Neuronal stem cell (in vitro differentiated cells): ENCODE results near the gene FAM171A2.
"Not testable (repeated sequence)": the region's sequence is repeated elsewhere in the genome, so short reads cannot be mapped to it uniquely, and the experiment has no call there.

Source experiments
- DNase-seq: peaks from one replicate; pipeline ENCODE4 v3.0.0-alpha.2; 2013; ENCODE audit warnings: low spot score
- H2AFZ ChIP-seq: one replicate; pipeline ENCODE4 v1.6.1; 2013; ENCODE audit warnings: mild to moderate bottlenecking, low read length, inconsistent platforms
- H2AK5ac ChIP-seq: 2 replicates; pipeline ENCODE4 v1.6.1; 2013; ENCODE audit warnings: low read depth, mild to moderate bottlenecking, inconsistent platforms, low read length, moderate library complexity, mixed read lengths
- H2BK120ac ChIP-seq: 2 replicates; pipeline ENCODE4 v1.6.1; 2013; ENCODE audit warnings: low read depth, mild to moderate bottlenecking, inconsistent platforms, low read length, moderate library complexity, mixed read lengths
- H2BK12ac ChIP-seq: one replicate; pipeline ENCODE4 v1.6.1; 2013; ENCODE audit warnings: low read length, inconsistent platforms
- H2BK15ac ChIP-seq: 2 replicates; pipeline ENCODE4 v1.6.1; 2013; ENCODE audit warnings: mild to moderate bottlenecking, low read length, inconsistent platforms, mixed read lengths
- H2BK5ac ChIP-seq: one replicate; pipeline ENCODE4 v1.6.1; 2013; ENCODE audit warnings: inconsistent platforms, mild to moderate bottlenecking, low read length, moderate library complexity
- H3K14ac ChIP-seq: one replicate; pipeline ENCODE4 v1.6.1; 2013; ENCODE audit warnings: low read length, inconsistent platforms
- H3K18ac ChIP-seq: 2 replicates; pipeline ENCODE4 v1.6.1; 2013; ENCODE audit warnings: low read length, inconsistent platforms
- H3K23ac ChIP-seq: 2 replicates; pipeline ENCODE4 v1.6.1; 2013; ENCODE audit warnings: low read depth, mild to moderate bottlenecking, mixed read lengths, low read length, inconsistent platforms; ENCODE audit not compliant: poor library complexity
- H3K27ac ChIP-seq: replicated peaks from 3 replicates; pipeline ENCODE4 v1.5.1; 2013; ENCODE audit warnings: low read length, inconsistent platforms
- H3K27me3 ChIP-seq, 3 experiments: 2 replicates each; pipeline ENCODE4 v1.6.1; 2013; ENCODE audit warnings: low read length in 3 of 3, mild to moderate bottlenecking in 2 of 3, inconsistent platforms in 1 of 3, low read depth in 1 of 3, mixed read lengths in 1 of 3, moderate library complexity in 1 of 3; ENCODE audit not compliant: control insufficient read depth in 3 of 3, insufficient read depth in 3 of 3
- H3K36me3 ChIP-seq, 2 donors: replicated peaks in 1 of 2; 2 replicates each; pipeline ENCODE4 v1.6.1; 2013; ENCODE audit warnings: low read length in 2 of 2; ENCODE audit not compliant: control insufficient read depth in 2 of 2, insufficient read depth in 2 of 2
- H3K4ac ChIP-seq: 2 replicates; pipeline ENCODE4 v1.6.1; 2013; ENCODE audit warnings: inconsistent platforms, mild to moderate bottlenecking, low read length, moderate library complexity
- H3K4me1 ChIP-seq, 2 donors: 1 replicate in 1 of 2; 2 replicates in 1 of 2; pipeline ENCODE4 v1.6.1; 2013; ENCODE audit warnings: low read length in 2 of 2, low read depth in 1 of 2; ENCODE audit not compliant: control insufficient read depth in 2 of 2, insufficient read depth in 1 of 2
- H3K4me2 ChIP-seq: one replicate; pipeline ENCODE4 v1.6.1; 2013; ENCODE audit warnings: mild to moderate bottlenecking, low read length, inconsistent platforms; ENCODE audit not compliant: insufficient read depth, poor library complexity, severe bottlenecking
- H3K4me3 ChIP-seq, 2 donors: 2 replicates each; pipeline ENCODE4 v1.5.1; 2013; ENCODE audit warnings: low read length in 2 of 2, mild to moderate bottlenecking in 2 of 2, inconsistent platforms in 1 of 2, moderate library complexity in 1 of 2
- H3K79me1 ChIP-seq: one replicate; pipeline ENCODE4 v1.6.1; 2013; ENCODE audit warnings: low read depth, mild to moderate bottlenecking, inconsistent platforms, low read length, moderate library complexity
- H3K9ac ChIP-seq: one replicate; pipeline ENCODE4 v1.6.1; 2013; ENCODE audit warnings: mild to moderate bottlenecking, low read depth, low read length, inconsistent platforms; ENCODE audit not compliant: poor library complexity
- H3K9me3 ChIP-seq, 2 donors: replicated peaks in 1 of 2; 2 replicates each; pipeline versions ENCODE3 to v1.6.1; 2013; ENCODE audit warnings: low read length in 2 of 2, mild to moderate bottlenecking in 2 of 2, inconsistent platforms in 1 of 2, low read depth in 1 of 2, mixed read lengths in 1 of 2, moderate library complexity in 1 of 2; ENCODE audit not compliant: control insufficient read depth in 2 of 2, insufficient read depth in 1 of 2
- H4K8ac ChIP-seq: one replicate; pipeline ENCODE4 v1.6.1; 2013; ENCODE audit warnings: low read depth, mild to moderate bottlenecking, inconsistent platforms, low read length, moderate library complexity
- H4K91ac ChIP-seq: one replicate; pipeline ENCODE4 v1.6.1; 2013; ENCODE audit warnings: low read length, low read depth, mild to moderate bottlenecking, inconsistent platforms; ENCODE audit not compliant: poor library complexity
- WGBS, 2 donors: extraction: QIAGEN DNeasy Blood & Tissue Kit; methylation state at CpG; one replicate each; pipeline ENCODE4 v1.1.7; 2013; ENCODE audit warnings: missing lambda C conversion rate in 2 of 2, mixed read lengths in 1 of 2; ENCODE audit not compliant: insufficient read length in 2 of 2, insufficient replicate concordance in 1 of 2; ENCODE audit errors: extremely low coverage in 2 of 2; 5-methylcytosine and 5-hydroxymethylcytosine counted together

FAM171A2 gene

DNA sequence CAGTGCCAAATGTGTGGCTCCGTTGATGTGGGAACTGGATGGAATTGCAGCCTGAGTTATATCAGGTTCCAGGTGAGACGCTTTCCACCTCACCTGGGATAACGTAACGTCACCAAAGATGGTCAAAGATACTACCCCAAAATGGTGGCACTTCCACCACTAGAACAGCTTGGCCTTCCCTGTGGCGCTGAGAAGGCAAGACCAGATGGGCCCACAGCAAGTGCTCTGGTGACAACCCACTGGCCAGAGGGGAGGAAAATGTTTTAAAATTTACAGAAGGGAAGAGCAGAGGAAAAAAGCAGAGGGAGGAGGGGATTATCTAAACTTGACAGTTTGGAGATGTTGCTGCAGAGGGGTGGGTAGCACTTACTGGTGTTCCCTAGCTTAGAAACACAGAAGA, 33.3 kb upstream of the FAM171A2 start:
- H2BK5ac ChIP-seq = no peak overlapping the region
- H3K4ac ChIP-seq = no peak overlapping the region
- DNase-seq = no peak
- H4K8ac ChIP-seq = no peak overlapping the region
- no peak overlapping the region for H2BK15ac ChIP-seq
- no peak overlapping the region for H3K27ac ChIP-seq
- no peak overlapping the region for H2BK12ac ChIP-seq
- H3K79me1 ChIP-seq = peaks cover 4% of the 10 kb centered on the region
- H2AK5ac ChIP-seq = no peak overlapping the region
- peaks cover 43 to 72% of the 10 kb centered on the region in 2 donors for H3K36me3 ChIP-seq
- H3K18ac ChIP-seq = no peak overlapping the region
- H2BK120ac ChIP-seq = no peak overlapping the region
- H3K9ac ChIP-seq = no peak overlapping the region
- H3K9me3 ChIP-seq = no peaks in the 10 kb centered on the region
- H3K4me3 ChIP-seq = no peak overlapping the region
- H3K14ac ChIP-seq = no peak overlapping the region
- no CpG with 5 or more reads among the region's 5 CpGs for WGBS, 2 donors
- H4K91ac ChIP-seq = no peak overlapping the region
- H3K4me2 ChIP-seq = no peak overlapping the region
- no peaks in the 10 kb centered on the region for H3K27me3 ChIP-seq
- no peaks in the 10 kb centered on the region for H3K4me1 ChIP-seq
- no peak overlapping the region for H2AFZ ChIP-seq
- no peak overlapping the region for H3K23ac ChIP-seq

DNA sequence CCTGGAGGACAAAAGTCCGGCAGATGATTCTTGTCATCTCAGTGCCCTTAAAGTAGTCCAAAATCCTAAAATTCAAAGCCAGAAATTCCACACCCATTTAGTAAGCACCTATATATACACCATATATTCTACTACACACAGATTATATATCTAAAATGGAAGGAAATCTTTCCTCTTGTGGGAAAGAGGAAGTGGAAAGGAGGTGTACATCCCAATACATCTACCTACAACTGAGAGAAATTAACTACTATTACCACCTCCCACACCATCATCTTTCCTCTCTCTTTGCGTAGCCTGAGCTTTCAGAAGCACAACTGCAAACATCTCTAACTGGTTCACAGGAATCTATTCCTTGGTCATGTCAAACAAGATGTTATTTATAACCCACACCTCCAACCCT, 31.2 kb upstream of the FAM171A2 start:
- H3K9me3 ChIP-seq = no peaks in the 10 kb centered on the region
- H2BK12ac ChIP-seq = no peak overlapping the region
- no CpG with 5 or more reads among the region's 2 CpGs for WGBS, 2 donors

DNA sequence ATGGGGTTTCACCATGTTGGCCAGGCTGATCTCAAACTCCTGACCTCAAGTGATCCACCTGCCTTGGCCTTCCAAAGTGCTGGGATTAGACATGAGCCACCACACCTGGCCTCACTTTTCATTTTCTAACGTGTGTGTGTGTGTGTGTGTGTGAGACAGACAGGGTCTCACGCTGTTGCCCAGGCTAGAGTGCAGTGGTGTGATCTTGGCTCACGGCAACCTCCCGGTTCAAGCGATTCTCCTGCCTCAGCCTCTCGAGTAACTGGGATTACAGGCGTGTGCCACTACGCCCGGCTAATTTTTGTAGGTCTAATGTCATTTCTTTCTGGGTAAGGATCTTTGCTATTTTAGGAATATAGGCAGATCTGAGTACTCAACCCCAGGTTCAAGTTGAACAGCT, 30.5 kb upstream of the FAM171A2 start:
- H2BK12ac ChIP-seq, H3K18ac ChIP-seq, H3K9ac ChIP-seq, H3K14ac ChIP-seq, H3K9me3 ChIP-seq, DNase-seq, H3K23ac ChIP-seq, H2BK5ac ChIP-seq, H4K8ac ChIP-seq, H2BK15ac ChIP-seq, H3K4me3 ChIP-seq, H2AFZ ChIP-seq, H3K27ac ChIP-seq, H2AK5ac ChIP-seq, H3K4me2 ChIP-seq, H2BK120ac ChIP-seq, H3K4ac ChIP-seq, H3K79me1 ChIP-seq, H4K91ac ChIP-seq, H3K4me1 ChIP-seq, H3K27me3 ChIP-seq: not testable (repeated sequence)
- no CpG with 5 or more reads among the region's 9 CpGs for WGBS, 2 donors
- H3K36me3 ChIP-seq = peaks cover 21 to 46% of the 10 kb centered on the region in 2 donors

More for the DNA sequence above, 31.2 kb upstream of the FAM171A2 start:
- Histone ChIP-seq H4K91ac (no peak overlapping the region), H3K4ac (no peak overlapping the region), H4K8ac (no peak overlapping the region), H3K18ac (no peak overlapping the region), H2AK5ac (no peak overlapping the region), H3K23ac (no peak overlapping the region), H2AFZ (no peak overlapping the region), H3K4me3 (no peak overlapping the region), H2BK120ac (no peak overlapping the region), H3K27ac (no peak overlapping the region), H2BK5ac (no peak overlapping the region), H3K9ac (no peak overlapping the region), H3K27me3 (no peaks in the 10 kb centered on the region), H3K4me1 (no peaks in the 10 kb centered on the region), H2BK15ac (no peak overlapping the region), H3K36me3 (peaks cover 27 to 53% of the 10 kb centered on the region in 2 donors), H3K14ac (no peak overlapping the region), H3K79me1 (peaks cover 4% of the 10 kb centered on the region), H3K4me2 (no peak overlapping the region)
- no peak for DNase-seq

DNA sequence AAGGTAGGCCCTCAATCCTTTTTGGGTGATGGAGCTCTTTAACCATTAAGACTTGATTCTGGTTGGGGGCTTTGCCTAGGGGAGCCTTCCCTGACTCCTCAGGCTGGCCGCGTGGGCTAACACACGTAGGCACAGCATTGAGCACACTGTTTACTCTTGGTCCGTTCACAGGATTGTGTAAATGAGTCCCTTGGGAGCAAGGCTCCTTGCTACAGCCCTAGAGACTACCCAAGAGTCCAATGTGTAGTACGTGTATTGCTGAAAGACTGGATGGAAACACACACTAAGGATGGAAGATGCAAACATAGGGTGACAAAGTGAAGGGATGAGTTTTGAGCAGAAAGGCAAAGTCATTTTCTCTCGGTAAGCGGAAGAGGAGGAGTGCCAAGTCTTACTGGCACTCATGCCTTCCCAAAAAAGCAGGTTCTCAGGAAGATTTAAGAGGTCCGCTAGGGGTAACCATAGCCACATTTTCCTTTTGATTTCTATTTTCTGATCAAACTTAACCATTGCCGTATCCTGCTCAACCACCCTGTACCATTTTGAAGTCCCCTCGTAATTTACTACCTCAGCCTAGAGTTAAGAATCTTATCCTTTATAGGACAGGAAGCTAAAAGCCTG, 26.7 kb upstream of the FAM171A2 start:
- no peaks in the 10 kb centered on the region for H3K9me3 ChIP-seq
- no peak overlapping the region for H2AFZ ChIP-seq
- no peak overlapping the region for H3K4me3 ChIP-seq
- H2BK5ac ChIP-seq = no peak overlapping the region
- H3K4me2 ChIP-seq = no peak overlapping the region
- H3K27me3 ChIP-seq = peaks cover 0 to 11% (median 2%) of the 10 kb centered on the region in 3 experiments
- peaks cover 0 to 8% of the 10 kb centered on the region in 2 donors for H3K36me3 ChIP-seq
- H3K9ac ChIP-seq = no peak overlapping the region
- H2BK120ac ChIP-seq = no peak overlapping the region
- H3K23ac ChIP-seq = no peak overlapping the region
- no peak overlapping the region for H3K4ac ChIP-seq
- H3K14ac ChIP-seq = no peak overlapping the region
- H3K4me1 ChIP-seq = peaks cover 6% of the 10 kb centered on the region in 2 donors
- no peak overlapping the region for H4K91ac ChIP-seq
- H3K18ac ChIP-seq = no peak overlapping the region
- H4K8ac ChIP-seq = no peak overlapping the region
- H2BK12ac ChIP-seq = no peak overlapping the region
- H2AK5ac ChIP-seq = no peak overlapping the region
- H2BK15ac ChIP-seq = no peak overlapping the region
- no CpG with 5 or more reads among the region's 10 CpGs for WGBS, 2 donors
- no peaks in the 10 kb centered on the region for H3K79me1 ChIP-seq
- H3K27ac ChIP-seq = no peak overlapping the region
- no peak for DNase-seq
